Karpas-422 (cell line): Measurements from ENCODE around the gene RFTN1. TPM values are rescaled to one million over a fixed set of nuclear protein-coding genes. Genes with fewer than 3 reads are reported as not detected.
A peak's percentile ranks its signal among the peaks of the same experiment; 100 is the strongest.
"Not testable (repeated sequence)": the region's sequence is repeated elsewhere in the genome, so short reads cannot be mapped to it uniquely, and the experiment has no call there.

Experiments used
- DNase-seq: peaks from one replicate; pipeline ENCODE4 v3.0.0-alpha.2; 2015
- H2AFZ ChIP-seq: fragments of 200-600 bp; sonication (generic); 2 replicates; pipeline ENCODE4 v1.6.1; 2014; ENCODE audit warnings: antibody characterized with exemption, low read length, mixed read lengths
- H3K27ac ChIP-seq: fragments of 200-600 bp; sonication (generic); 2 replicates; pipeline ENCODE4 v1.5.1; 2014; ENCODE audit warnings: mild to moderate bottlenecking, low read length, moderate library complexity
- H3K27me3 ChIP-seq: fragments of 200-600 bp; sonication (generic); 2 replicates; pipeline ENCODE4 v1.6.1; 2014; ENCODE audit warnings: low read length, mixed read lengths
- H3K36me3 ChIP-seq: fragments of 200-600 bp; sonication (generic); 2 replicates; pipeline ENCODE4 v1.6.1; 2014; ENCODE audit warnings: low read length, mixed read lengths; ENCODE audit not compliant: insufficient read depth
- H3K4me1 ChIP-seq: fragments of 200-600 bp; sonication (generic); 2 replicates; pipeline ENCODE4 v1.6.1; 2014; ENCODE audit warnings: mild to moderate bottlenecking, low read length, mixed read lengths
- H3K4me2 ChIP-seq: fragments of 200-600 bp; sonication (generic); 2 replicates; pipeline ENCODE4 v1.6.1; 2014; ENCODE audit warnings: low read length, low read depth, mild to moderate bottlenecking; ENCODE audit not compliant: poor library complexity, severe bottlenecking
- H3K4me3 ChIP-seq: fragments of 200-600 bp; sonication (generic); 2 replicates; pipeline ENCODE4 v1.5.1; 2014; ENCODE audit warnings: mild to moderate bottlenecking, antibody characterized with exemption, low read length, mixed read lengths
- H3K79me2 ChIP-seq: fragments of 200-600 bp; sonication (generic); 2 replicates; pipeline ENCODE4 v1.6.1; 2014; ENCODE audit warnings: mild to moderate bottlenecking, low read length, mixed read lengths
- H3K9ac ChIP-seq: fragments of 200-600 bp; sonication (generic); 2 replicates; pipeline ENCODE4 v1.6.0; 2014; ENCODE audit warnings: low read length
- H3K9me2 ChIP-seq: fragments of 200-600 bp; sonication (generic), shearing (Covaris generic); replicated peaks from 2 replicates; pipeline ENCODE4 v1.6.0; 2014; ENCODE audit warnings: mild to moderate bottlenecking, low read length, moderate library complexity; ENCODE audit not compliant: insufficient read depth
- H3K9me3 ChIP-seq: fragments of 300-700, 200-600 bp; sonication (generic); 2 replicates; pipeline ENCODE4 v1.6.1; 2014; ENCODE audit warnings: low read length, mixed read lengths
- H4K20me1 ChIP-seq: fragments of 200-600 bp; sonication (generic); 2 replicates; pipeline ENCODE4 v1.6.1; 2014; ENCODE audit warnings: mild to moderate bottlenecking, antibody characterized with exemption, low read length, low read depth; ENCODE audit not compliant: insufficient read depth
- total RNA-seq: library from RNA; depleted of rRNA; stranded (reverse); fragments of >200 nt; shearing (Covaris generic); gene quantifications from 2 replicates; pipeline ENCODE4 v1.2.3, GENCODE V29; 2014; ENCODE audit warnings: low replicate concordance

The RFTN1 gene
- total RNA-seq, 1 experiment from 2014 or later, result 291 TPM

DNA sequence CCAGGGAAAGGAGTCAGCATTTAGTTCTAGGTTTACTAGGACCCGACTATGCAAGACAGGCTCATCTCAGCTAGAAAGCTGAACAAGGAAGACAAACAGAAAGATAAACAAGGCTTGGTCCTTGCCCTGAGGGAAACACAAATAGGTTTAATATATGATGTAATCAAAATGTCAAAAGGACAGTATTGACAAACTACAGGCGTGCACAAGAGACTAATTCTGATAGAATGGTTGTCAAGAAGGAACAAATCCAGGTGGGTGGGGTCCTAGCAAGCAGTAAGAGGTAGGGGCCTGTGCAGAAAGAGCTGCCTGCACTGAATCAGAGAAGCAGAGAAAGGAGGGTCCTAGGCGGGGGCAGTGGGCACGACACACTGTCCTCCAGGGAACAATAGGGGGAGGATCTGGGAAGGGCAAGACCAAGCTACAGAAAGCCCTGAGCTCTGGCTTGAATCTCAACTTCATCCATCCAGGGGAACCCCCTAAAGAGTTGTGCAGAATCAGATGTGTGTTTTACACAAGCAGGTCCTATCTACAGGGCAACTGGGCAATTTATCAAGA lies 23.4 kb downstream of the RFTN1 start:
- H3K9ac ChIP-seq, result no peak overlapping the region
- no peak overlapping the region for H3K4me2 ChIP-seq
- H3K27me3 ChIP-seq, result no peaks in the 10 kb centered on the region
- H3K79me2 ChIP-seq, result peaks cover 97% of the 10 kb centered on the region
- H4K20me1 ChIP-seq, result peaks cover 3% of the 10 kb centered on the region; the same call in 1 of the 2 replicates
- no peaks in the 10 kb centered on the region for H3K9me2 ChIP-seq
- no peak overlapping the region for H3K4me3 ChIP-seq
- H3K4me1 ChIP-seq, result peaks cover 89% of the 10 kb centered on the region
- H3K9me3 ChIP-seq, result no peaks in the 10 kb centered on the region
- H3K27ac ChIP-seq, result peak overlapping the region; percentile 52
- DNase-seq, result no peak
- H2AFZ ChIP-seq, result no peak overlapping the region
- H3K36me3 ChIP-seq, result peaks cover 83% of the 10 kb centered on the region

DNA sequence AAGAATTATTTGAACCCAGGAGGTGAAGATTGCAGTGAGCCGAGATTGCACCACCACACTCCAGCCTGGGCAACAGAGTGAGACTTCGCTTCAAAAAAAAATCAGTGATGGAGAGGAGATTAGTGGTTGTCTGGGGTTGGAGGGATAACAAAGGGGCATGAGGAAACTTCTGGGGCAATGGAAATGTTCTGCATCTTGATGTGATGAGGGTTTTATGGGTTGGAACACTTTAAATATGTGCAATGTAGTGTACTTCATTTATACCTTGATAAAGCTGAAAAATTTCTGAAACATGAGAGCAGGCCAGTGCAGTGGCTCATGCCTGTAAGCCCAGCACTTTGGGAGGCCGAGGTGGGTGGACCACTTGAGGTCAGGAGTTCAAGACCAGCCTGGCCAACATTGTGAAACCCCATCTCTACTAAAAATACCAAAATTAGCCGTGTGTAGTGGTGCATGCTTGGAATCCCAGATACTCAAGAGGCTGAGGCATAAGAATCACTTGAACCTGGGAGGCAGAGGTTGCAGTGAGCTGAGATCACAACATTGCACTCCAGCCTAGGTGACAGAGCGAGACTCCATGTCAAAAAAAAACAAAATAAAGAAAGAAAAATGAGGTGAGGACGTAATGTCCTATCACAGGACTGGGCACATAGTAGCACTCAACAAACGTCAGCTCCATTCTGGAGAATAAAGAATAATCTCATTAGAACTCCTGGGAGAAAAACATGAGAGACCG lies 24.0 kb downstream of the RFTN1 start:
- H3K36me3 ChIP-seq, result peaks cover 87% of the 10 kb centered on the region
- H3K4me3 ChIP-seq, H3K9me2 ChIP-seq, H3K4me2 ChIP-seq, H4K20me1 ChIP-seq, H3K9me3 ChIP-seq, H3K27me3 ChIP-seq, H3K9ac ChIP-seq, DNase-seq, H2AFZ ChIP-seq: not testable (repeated sequence)
- peaks cover 97% of the 10 kb centered on the region for H3K79me2 ChIP-seq
- peaks cover 89% of the 10 kb centered on the region for H3K4me1 ChIP-seq
- peak overlapping the region; percentile 52; the same call in 1 of the 2 replicates for H3K27ac ChIP-seq

DNA sequence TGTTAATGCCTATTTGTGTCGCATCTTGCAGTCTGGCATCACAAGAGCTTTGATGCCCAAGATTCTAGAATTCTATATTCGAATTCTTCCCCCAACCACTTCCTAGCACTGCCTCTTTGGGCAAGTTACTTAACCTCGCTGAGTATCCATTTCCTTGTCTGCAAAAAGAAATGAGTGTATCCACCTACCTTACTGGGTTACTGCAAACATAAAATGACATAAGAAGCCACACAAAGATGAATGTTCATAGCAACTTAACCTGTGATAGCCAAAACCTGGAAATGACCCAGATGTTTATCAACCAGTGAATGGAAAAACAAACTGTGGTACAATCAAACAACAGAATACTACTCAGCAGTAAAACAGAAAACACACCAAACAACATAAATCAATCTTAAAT lies 24.9 kb downstream of the RFTN1 start:
- Histone ChIP-seq H3K4me3 (no peak overlapping the region), H3K9ac (no peak overlapping the region), H3K9me2 (no peaks in the 10 kb centered on the region), H2AFZ (no peak overlapping the region), H3K9me3 (no peaks in the 10 kb centered on the region), H3K36me3 (peaks cover 87% of the 10 kb centered on the region), H3K27me3 (no peaks in the 10 kb centered on the region), H3K27ac (peak overlapping the region; percentile 37), H3K79me2 (peaks cover 97% of the 10 kb centered on the region), H3K4me1 (peaks cover 89% of the 10 kb centered on the region), H3K4me2 (no peak overlapping the region), H4K20me1 (no peaks in the 10 kb centered on the region; the same call in 1 of the 2 replicates)
- no peak for DNase-seq

DNA sequence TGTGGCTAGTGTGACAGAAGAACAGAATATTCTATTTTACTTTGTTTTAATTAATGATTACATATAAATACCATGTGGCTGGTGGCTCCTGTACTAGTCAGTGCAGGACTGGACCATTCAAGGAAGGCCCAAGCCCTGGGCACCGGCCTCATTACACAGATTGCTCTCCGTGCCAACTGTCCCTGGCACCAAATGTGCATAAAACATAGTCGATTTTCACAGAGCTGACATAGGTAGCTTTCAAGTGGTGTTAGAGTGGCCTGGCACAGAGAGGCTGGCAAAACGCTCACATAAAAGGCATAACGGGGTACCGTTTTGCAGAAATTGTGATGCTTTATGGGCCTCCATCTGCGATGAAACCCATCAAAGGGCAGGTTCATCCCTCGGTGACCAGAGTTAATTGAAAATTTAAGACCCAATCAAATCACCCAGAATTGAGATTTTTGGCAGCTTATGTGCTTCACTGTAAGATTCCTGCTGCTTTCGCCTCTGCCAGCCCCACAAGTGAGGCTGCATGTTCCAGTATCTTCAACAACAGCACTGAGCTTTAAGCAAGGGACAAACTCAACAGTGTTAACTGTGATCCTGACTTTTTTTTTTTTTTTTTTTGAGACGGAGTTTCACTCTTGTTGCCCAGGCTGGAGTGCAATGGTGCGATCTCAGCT lies 25.9 kb downstream of the RFTN1 start:
- H3K9me2 ChIP-seq, result no peaks in the 10 kb centered on the region
- H3K4me1 ChIP-seq, result peaks cover 95% of the 10 kb centered on the region
- no peaks in the 10 kb centered on the region for H3K9me3 ChIP-seq
- H2AFZ ChIP-seq, result no peak overlapping the region
- H3K9ac ChIP-seq, result no peak overlapping the region
- H3K36me3 ChIP-seq, result peaks cover 84% of the 10 kb centered on the region
- H3K79me2 ChIP-seq, result peaks cover 100% of the 10 kb centered on the region
- no peak overlapping the region for H3K4me2 ChIP-seq
- H3K27me3 ChIP-seq, result no peaks in the 10 kb centered on the region
- no peaks in the 10 kb centered on the region; the same call in 1 of the 2 replicates for H4K20me1 ChIP-seq
- no peak overlapping the region for H3K4me3 ChIP-seq
- no peak for DNase-seq
- peak overlapping the region; percentile 86 for H3K27ac ChIP-seq

DNA sequence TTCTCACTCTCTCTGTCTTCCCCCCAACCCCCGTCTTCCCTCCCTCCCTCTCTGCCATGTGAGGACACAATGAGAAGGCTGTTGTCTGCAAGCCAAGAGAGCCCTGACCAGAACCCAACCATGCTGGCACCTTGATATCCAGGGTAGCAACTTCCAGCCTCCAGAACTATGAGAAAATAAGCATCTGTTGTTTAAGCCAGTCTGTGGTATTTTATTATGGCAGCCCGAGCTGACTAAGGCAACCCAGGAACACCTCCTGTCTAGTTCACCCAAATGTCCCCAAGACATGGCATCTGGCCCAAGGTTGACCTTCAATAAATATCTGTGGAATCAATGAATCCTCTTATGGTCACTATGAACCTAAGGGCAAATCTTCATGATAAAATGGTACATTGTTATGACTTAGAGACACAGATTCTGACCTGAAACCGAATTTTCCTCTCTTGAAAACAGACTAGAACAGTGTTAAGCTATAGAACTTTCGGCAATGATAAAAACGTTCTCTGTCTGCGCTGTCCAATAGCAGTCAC lies 26.5 kb downstream of the RFTN1 start:
- no peak for DNase-seq
- H3K27ac ChIP-seq, result peak overlapping the region; percentile 86
- no peak overlapping the region for H3K4me3 ChIP-seq
- peaks cover 95% of the 10 kb centered on the region for H3K4me1 ChIP-seq
- H3K9me2 ChIP-seq, result no peaks in the 10 kb centered on the region
- H3K9me3 ChIP-seq, result no peaks in the 10 kb centered on the region
- peak overlapping the region; percentile 27 for H3K4me2 ChIP-seq
- H4K20me1 ChIP-seq, result no peaks in the 10 kb centered on the region; the same call in 1 of the 2 replicates
- peaks cover 82% of the 10 kb centered on the region for H3K36me3 ChIP-seq
- H2AFZ ChIP-seq, result no peak overlapping the region
- peaks cover 100% of the 10 kb centered on the region for H3K79me2 ChIP-seq
- no peaks in the 10 kb centered on the region for H3K27me3 ChIP-seq
- peak overlapping the region; percentile 34; the same call in 1 of the 2 replicates for H3K9ac ChIP-seq

DNA sequence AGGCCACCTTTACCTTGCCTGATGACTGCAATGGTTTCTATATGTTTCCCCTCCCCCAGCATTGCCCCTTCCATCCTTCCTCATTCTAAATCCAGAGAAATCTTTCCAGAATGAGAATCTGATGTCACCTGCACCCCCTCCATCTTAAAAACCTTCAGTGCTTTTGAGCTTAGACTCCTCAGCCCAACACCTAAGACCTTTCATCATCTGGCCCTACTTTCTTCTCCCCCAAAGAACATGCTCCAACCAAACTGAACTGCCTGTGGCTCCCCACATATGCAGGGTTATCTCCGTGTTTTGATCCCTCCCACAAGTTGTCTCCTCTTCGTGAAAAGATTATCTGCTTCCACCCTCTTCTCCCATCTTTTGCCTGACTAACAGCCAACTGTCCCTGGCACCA lies 27.3 kb downstream of the RFTN1 start:
- peak overlapping the region; percentile 34 for H3K9ac ChIP-seq
- no peak overlapping the region for H3K4me3 ChIP-seq
- peaks cover 82% of the 10 kb centered on the region for H3K36me3 ChIP-seq
- peaks cover 96% of the 10 kb centered on the region for H3K4me1 ChIP-seq
- H4K20me1 ChIP-seq, result no peaks in the 10 kb centered on the region; the same call in 1 of the 2 replicates
- H3K79me2 ChIP-seq, result peaks cover 100% of the 10 kb centered on the region
- H3K9me3 ChIP-seq, result no peaks in the 10 kb centered on the region
- H3K4me2 ChIP-seq, result peak overlapping the region; percentile 27
- no peak overlapping the region for H2AFZ ChIP-seq
- DNase-seq, result no peak
- no peaks in the 10 kb centered on the region for H3K9me2 ChIP-seq
- H3K27me3 ChIP-seq, result no peaks in the 10 kb centered on the region
- peak overlapping the region; percentile 86 for H3K27ac ChIP-seq

DNA sequence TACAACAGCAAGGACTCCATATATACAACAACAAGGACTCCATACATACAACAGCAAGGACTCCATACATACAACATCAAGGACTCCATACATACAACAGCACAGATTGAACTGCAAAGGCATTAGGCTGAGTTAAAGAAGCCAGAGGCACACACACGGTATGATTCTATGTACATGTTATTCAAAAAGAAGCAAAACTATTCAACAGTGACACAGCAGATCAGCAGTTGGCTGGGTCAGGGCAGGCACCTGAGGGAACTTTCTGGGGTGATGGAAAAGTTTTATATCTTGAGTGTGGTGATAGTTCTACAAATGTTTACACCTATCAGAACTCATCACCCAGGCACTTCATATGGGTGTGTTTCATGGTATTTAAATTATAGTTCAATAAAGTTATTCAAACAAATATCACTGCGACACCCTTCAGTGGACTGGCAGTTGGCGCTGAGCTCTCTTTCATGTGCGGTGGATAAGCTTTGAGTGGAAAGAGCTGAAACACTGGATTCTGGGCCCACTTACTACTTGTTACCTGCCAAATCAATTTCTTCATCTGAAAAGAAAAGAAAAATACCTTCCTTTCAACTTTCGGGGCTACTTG lies 28.0 kb downstream of the RFTN1 start:
- Histone ChIP-seq H3K27ac (peak overlapping the region; percentile 86), H3K27me3 (no peaks in the 10 kb centered on the region), H3K9me3 (no peaks in the 10 kb centered on the region), H3K9ac (peak overlapping the region; percentile 34), H3K79me2 (peaks cover 100% of the 10 kb centered on the region), H4K20me1 (no peaks in the 10 kb centered on the region; the same call in 1 of the 2 replicates), H2AFZ (no peak overlapping the region), H3K36me3 (peaks cover 82% of the 10 kb centered on the region), H3K4me3 (no peak overlapping the region), H3K4me1 (peaks cover 96% of the 10 kb centered on the region), H3K9me2 (no peaks in the 10 kb centered on the region), H3K4me2 (peak overlapping the region; percentile 62)
- DNase-seq, result no peak
